ENCODE measurements around the gene CDK17. TPM values are rescaled to one million over a fixed set of nuclear protein-coding genes. Genes with fewer than 3 reads are reported as not detected.
A peak's percentile ranks its signal among the peaks of the same experiment; 100 is the strongest.

Gene CDK17
- total and polyA plus RNA-seq, 9 of the 15 experiments (the other 6 are each of a cell fraction or from before 2014, with no cell fraction given): 4.8 to 39.3 (median 21.6) TPM

- TF ChIP-seq ATF3 (IDR thresholded peaks at IDR 0.05): peak; percentile 43; the same call in 1 of the 2 replicates
- no peak for TF ChIP-seq ATF3 (CRISPR knock-in tag; conservative IDR thresholded peaks at IDR 0.05)
Observed at GRCh38 chr12:96392397-96392796, 7.8 kb downstream of the CDK17 start (continued).

DNA sequence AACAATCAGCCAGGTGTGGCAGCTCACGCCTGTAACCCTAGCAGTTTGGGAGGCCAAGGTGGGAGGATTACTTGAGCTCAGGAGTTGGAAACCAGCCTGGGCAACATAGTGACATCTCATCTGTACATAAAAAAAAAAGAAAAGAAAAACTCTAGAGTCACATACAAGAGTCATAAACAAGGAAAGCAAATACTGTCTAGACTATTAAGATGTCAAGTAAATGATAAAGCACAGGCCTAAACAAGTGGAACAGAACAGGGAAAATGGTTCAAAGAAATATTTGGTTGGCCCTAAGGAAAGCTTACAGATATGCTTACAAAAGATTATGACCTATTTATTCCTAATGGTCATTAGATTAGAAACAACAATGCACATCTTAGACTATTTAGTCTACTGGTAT is 12.3 kb downstream of the CDK17 start:
- Histone ChIP-seq H3K9ac (ENCODE audit: insufficient read depth in 1 of 2, low read depth in 2 of 2, low read length in 2 of 2) (no peak overlapping the region), H3K27me3 (ENCODE audit: control insufficient read depth in 2 of 2, insufficient read depth in 2 of 2, low read length in 2 of 2) (no peaks in the 10 kb centered on the region), H3K36me3 (ENCODE audit: control insufficient read depth, insufficient read depth, low read length) (no peaks in the 10 kb centered on the region), H2AFZ (ENCODE audit: low read depth, low read length) (no peak overlapping the region), H3K9me3 (replicated peaks; ENCODE audit: control insufficient read depth, insufficient read depth, low read depth, low read length) (no peaks in the 10 kb centered on the region), H4K20me1 (replicated peaks; ENCODE audit: control insufficient read depth, insufficient read depth, low read length) (peaks cover 3% of the 10 kb centered on the region; the same call in 1 of the 2 replicates), H3K9me1 (ENCODE audit: control insufficient read depth, insufficient read depth, low read length) (no peaks in the 10 kb centered on the region), H3K4me1 (replicated peaks in 1 of 2; ENCODE audit: control insufficient read depth in 2 of 2, insufficient read depth in 2 of 2, low read length in 2 of 2) (peaks cover 2 to 13% of the 10 kb centered on the region in 2 experiments; a peak in 3 of 5 replicates), H3K79me2 (ENCODE audit: control insufficient read depth, insufficient read depth, low read length) (peaks cover 93% of the 10 kb centered on the region), H3K4me2 (ENCODE audit: insufficient read depth, low read length) (no peak overlapping the region), H3K4me3 (no peak overlapping the region), H3K27ac (ENCODE audit: extremely low read depth, low read depth, low read length) (no peak overlapping the region)
- no TSS peak for BruUV-seq (replicated peaks)
- CTCF ChIA-PET (ENCODE audit: low intra/inter-chr PET ratio): no interaction called here
- TF ChIP-seq, protein P1, sequence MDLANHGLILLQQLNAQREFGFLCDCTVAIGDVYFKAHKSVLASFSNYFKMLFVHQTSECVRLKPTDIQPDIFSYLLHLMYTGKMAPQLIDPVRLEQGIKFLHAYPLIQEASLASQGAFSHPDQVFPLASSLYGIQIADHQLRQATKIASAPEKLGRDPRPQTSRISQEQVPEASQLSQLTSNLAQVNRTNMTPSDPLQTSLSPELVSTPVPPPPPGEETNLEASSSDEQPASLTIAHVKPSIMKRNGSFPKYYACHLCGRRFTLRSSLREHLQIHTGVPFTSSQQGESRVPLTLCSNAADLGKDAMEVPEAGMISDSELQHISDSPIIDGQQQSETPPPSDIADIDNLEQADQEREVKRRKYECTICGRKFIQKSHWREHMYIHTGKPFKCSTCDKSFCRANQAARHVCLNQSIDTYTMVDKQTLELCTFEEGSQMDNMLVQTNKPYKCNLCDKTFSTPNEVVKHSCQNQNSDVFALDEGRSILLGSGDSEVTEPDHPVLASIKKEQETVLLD (IDR thresholded peaks at IDR 0.05): no peak
- TF ChIP-seq, protein P2, sequence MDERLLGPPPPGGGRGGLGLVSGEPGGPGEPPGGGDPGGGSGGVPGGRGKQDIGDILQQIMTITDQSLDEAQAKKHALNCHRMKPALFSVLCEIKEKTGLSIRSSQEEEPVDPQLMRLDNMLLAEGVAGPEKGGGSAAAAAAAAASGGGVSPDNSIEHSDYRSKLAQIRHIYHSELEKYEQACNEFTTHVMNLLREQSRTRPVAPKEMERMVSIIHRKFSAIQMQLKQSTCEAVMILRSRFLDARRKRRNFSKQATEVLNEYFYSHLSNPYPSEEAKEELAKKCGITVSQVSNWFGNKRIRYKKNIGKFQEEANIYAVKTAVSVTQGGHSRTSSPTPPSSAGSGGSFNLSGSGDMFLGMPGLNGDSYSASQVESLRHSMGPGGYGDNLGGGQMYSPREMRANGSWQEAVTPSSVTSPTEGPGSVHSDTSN (CRISPR knock-in tag; IDR thresholded peaks at IDR 0.05; ENCODE audit: low read depth): no peak
- TF ChIP-seq, protein P2 (tag; conservative IDR thresholded peaks at IDR 0.05; ENCODE audit: low read depth): 0 out of 2 replicates have a peak, but pooled peaks have one; percentile 30
- no peak for TF ChIP-seq NR2F6 (CRISPR knock-in tag; IDR thresholded peaks at IDR 0.05)
- no peak for TF ChIP-seq NCOA4 (IDR thresholded peaks at IDR 0.05; ENCODE audit: partially characterized antibody)
- no peak for TF ChIP-seq DACH1 (IDR thresholded peaks at IDR 0.05; ENCODE audit: partially characterized antibody)
- TF ChIP-seq ZKSCAN3 (CRISPR knock-in tag; IDR thresholded peaks at IDR 0.05): no peak
- POLR2A ChIA-PET: interaction anchor here (1.6 to 2.3 kb wide), 2 partner anchors 10 to 12 kb away, joined by 8 to 11 read pairs; partner anchors contain the start of gene CDK17
- no peak for ATAC-seq
- DNase-seq (ENCODE audit: extremely low read depth in 1 of 4, low spot score in 3 of 4): no peak
- in situ Hi-C loops (cut with MboI) (no loop called here), intact Hi-C loops (cut with micrococcal nuclease) (no loop called here)
- no peak for FAIRE-seq
- 88% methylated on average over 1 of the region's 1 CpG for WGBS (ENCODE audit: insufficient coverage, low coverage, missing lambda C conversion rate)

All from K562 (cell line).